Peyer's patch (tissue), 4 donors: ENCODE measurements around the gene CAPG. TPM values are rescaled to one million over a fixed set of nuclear protein-coding genes. Genes with fewer than 3 reads are reported as not detected.

Experiments used
- DNase-seq, 3 donors: peaks; one replicate each; pipeline ENCODE4 v3.0.0-alpha.2; 2017 to 2019
- H3K27ac ChIP-seq, 4 donors: fragments of 200-600 bp; sonication (generic); one replicate each; pipeline ENCODE4 v1.5.1; 2016 to 2019
- H3K27me3 ChIP-seq, 2 donors: fragments of 200-600 bp; sonication (generic); one replicate each; pipeline ENCODE4 v1.5.1; 2019
- H3K36me3 ChIP-seq, 3 donors: fragments of 200-600 bp; sonication (generic); one replicate each; pipeline ENCODE4 v1.5.1; 2016 to 2019
- H3K4me1 ChIP-seq, 4 donors: fragments of 200-600 bp; sonication (generic); one replicate each; pipeline ENCODE4 v1.5.1; 2016 to 2019
- H3K4me3 ChIP-seq, 4 donors: fragments of 200-600 bp; sonication (generic); 1 replicate in 3 of 4; 2 replicates in 1 of 4; pipeline ENCODE4 v1.5.1; 2016 to 2019; ENCODE audit warnings: mild to moderate bottlenecking in 1 of 4
- H3K9me3 ChIP-seq, 4 donors: fragments of 200-600 bp; sonication (generic); one replicate each; pipeline ENCODE4 v1.5.1; 2016 to 2019; ENCODE audit warnings: mild to moderate bottlenecking in 1 of 4
- POLR2A ChIP-seq, 2 donors: fragments of 450-650 bp; IDR thresholded peaks; one replicate each; pipeline ENCODE4 v1.5.1; 2017; ENCODE audit warnings: antibody characterized with exemption in 2 of 2, mild to moderate bottlenecking in 2 of 2, moderate library complexity in 2 of 2
- total RNA-seq, 4 donors: library from RNA; depleted of rRNA; stranded (reverse); fragments of >200 nt; gene quantifications; one replicate each; pipeline ENCODE4 v1.1.0, GENCODE V29; 2016
- TF ChIP-seq, protein P1 (sequence below), 6 experiments: fragments of 450-650 bp in 4 of 6; fragments of 200-600 bp in 2 of 6; sonication (generic) in 1 of 6; IDR thresholded peaks; one replicate each; pipeline ENCODE4 v1.5.1; 2017 to 2019; ENCODE audit warnings: antibody characterized with exemption in 6 of 6, mild to moderate bottlenecking in 3 of 6, moderate library complexity in 1 of 6

Gene CAPG
- total RNA-seq, 4 donors from 2014 or later: 22.4 to 61.9 (median 33.2) TPM

DNA sequence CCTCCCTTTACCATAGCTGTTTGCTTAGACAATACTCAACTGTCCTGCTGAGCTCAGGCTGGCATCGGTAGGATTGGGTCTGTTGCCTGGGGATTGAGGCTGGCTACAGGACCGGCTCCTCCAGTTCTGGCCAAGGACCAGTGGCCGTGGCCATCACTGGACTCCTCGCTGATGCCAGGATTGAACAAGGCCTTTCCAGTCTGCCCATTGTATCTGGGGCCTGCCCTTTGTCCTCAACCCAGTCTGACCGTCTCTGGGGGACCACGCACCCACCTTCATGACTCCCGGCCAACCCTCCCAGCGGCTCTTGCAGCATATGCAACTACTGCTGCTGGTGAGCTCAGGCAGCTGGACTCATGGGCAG lies 37.0 kb upstream of the CAPG start:
- Histone ChIP-seq H3K4me3 (no peak overlapping the region), H3K4me1 (no peaks in the 10 kb centered on the region), H3K9me3 (no peaks in the 10 kb centered on the region), H3K27ac (no peak overlapping the region), H3K36me3 (no peaks in the 10 kb centered on the region), H3K27me3 (no peaks in the 10 kb centered on the region)
- no peak for DNase-seq
- TF ChIP-seq, protein P1, sequence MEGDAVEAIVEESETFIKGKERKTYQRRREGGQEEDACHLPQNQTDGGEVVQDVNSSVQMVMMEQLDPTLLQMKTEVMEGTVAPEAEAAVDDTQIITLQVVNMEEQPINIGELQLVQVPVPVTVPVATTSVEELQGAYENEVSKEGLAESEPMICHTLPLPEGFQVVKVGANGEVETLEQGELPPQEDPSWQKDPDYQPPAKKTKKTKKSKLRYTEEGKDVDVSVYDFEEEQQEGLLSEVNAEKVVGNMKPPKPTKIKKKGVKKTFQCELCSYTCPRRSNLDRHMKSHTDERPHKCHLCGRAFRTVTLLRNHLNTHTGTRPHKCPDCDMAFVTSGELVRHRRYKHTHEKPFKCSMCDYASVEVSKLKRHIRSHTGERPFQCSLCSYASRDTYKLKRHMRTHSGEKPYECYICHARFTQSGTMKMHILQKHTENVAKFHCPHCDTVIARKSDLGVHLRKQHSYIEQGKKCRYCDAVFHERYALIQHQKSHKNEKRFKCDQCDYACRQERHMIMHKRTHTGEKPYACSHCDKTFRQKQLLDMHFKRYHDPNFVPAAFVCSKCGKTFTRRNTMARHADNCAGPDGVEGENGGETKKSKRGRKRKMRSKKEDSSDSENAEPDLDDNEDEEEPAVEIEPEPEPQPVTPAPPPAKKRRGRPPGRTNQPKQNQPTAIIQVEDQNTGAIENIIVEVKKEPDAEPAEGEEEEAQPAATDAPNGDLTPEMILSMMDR (IDR thresholded peaks at IDR 0.05): no peak
- TF ChIP-seq POLR2A (IDR thresholded peaks at IDR 0.05): no peak

DNA sequence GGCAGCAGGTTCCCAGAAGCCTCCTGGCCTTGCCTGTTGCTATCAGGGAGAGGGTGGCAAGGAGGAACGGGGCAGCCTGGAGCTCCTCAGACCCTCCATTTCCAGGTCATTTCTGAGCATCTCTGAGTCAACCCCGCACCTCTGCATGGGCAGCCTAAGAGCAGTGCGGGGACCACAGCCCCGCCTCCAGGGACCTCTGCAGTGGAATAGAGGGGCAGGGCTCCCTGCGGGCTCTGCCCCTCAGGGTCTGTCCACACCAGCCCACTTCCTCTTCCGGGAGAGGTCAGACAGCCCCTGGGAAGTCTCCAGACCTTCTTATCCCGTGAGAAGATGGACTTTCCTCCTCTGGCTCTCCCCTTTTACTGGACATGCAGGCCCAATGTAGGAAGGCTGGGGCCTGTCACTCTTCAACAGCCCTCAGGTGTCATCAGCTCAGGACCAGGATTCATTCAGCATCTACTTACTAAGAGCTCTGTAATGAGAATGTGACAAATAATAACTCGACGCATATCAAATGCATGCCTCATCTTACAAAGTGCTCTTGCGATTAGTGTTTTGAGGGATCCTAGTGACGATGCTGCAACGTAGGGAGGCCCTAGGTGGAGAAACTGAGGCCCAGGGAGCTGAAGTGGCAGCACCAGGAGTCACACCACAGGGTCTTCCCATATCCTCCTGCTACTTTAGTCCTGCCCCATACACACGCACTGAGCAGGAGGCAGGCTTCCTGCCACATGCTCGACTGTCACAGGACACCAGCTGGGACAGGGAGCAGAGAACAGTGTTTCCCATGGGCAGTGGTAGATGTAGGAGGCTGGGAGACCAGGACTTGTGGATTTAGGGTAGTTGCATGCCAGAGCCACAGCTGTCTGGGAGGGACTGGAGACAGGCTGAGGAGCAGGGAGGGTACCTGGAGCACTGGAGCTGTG lies 36.4 kb upstream of the CAPG start:
- Histone ChIP-seq H3K36me3 (no peaks in the 10 kb centered on the region), H3K4me1 (no peaks in the 10 kb centered on the region), H3K9me3 (no peaks in the 10 kb centered on the region), H3K4me3 (no peak overlapping the region), H3K27me3 (no peaks in the 10 kb centered on the region), H3K27ac (peak overlapping the region in 2 of 4 donors; percentile 28 to 45)
- no peak for DNase-seq
- TF ChIP-seq POLR2A (IDR thresholded peaks at IDR 0.05): no peak
- TF ChIP-seq, protein P1 (IDR thresholded peaks at IDR 0.05): no peak

- Histone ChIP-seq H3K27me3 (no peaks in the 10 kb centered on the region), H3K36me3 (no peaks in the 10 kb centered on the region), H3K4me1 (no peaks in the 10 kb centered on the region), H3K9me3 (no peaks in the 10 kb centered on the region), H3K27ac (peak overlapping the region in 3 of 4 donors; percentile 28 to 45 (median 30)), H3K4me3 (no peak overlapping the region)
- TF ChIP-seq POLR2A (IDR thresholded peaks at IDR 0.05): no peak
- TF ChIP-seq, protein P1 (IDR thresholded peaks at IDR 0.05): no peak
- DNase-seq: no peak
These were observed 35.4 kb upstream of the CAPG start for GRCh38 chr2:85445316-85446295.

- H3K27me3 ChIP-seq: no peaks in the 10 kb centered on the region
- H3K9me3 ChIP-seq: no peaks in the 10 kb centered on the region
- DNase-seq: no peak
- TF ChIP-seq POLR2A (IDR thresholded peaks at IDR 0.05): no peak
- TF ChIP-seq, protein P1 (IDR thresholded peaks at IDR 0.05): no peak
- H3K36me3 ChIP-seq: no peaks in the 10 kb centered on the region
- H3K27ac ChIP-seq: no peak overlapping the region
- no peaks in the 10 kb centered on the region for H3K4me1 ChIP-seq
- no peak overlapping the region for H3K4me3 ChIP-seq
These were observed 34.5 kb upstream of the CAPG start for GRCh38 chr2:85444629-85445172.

GRCh38 chr2:85441864-85442263 lies 31.7 kb upstream of the CAPG start:
- H3K27ac ChIP-seq: no peak overlapping the region
- DNase-seq: no peak
- no peak overlapping the region for H3K4me3 ChIP-seq
- no peaks in the 10 kb centered on the region for H3K36me3 ChIP-seq
- TF ChIP-seq, protein P1 (IDR thresholded peaks at IDR 0.05): no peak
- TF ChIP-seq POLR2A (IDR thresholded peaks at IDR 0.05): no peak
- H3K27me3 ChIP-seq: no peaks in the 10 kb centered on the region
- H3K4me1 ChIP-seq: peaks cover 10 to 20% (median 15%) of the 10 kb centered on the region in 4 donors
- no peaks in the 10 kb centered on the region for H3K9me3 ChIP-seq
